Measurements from ENCODE around the gene NUMB. TPM values are rescaled to one million over a fixed set of nuclear protein-coding genes. Genes with fewer than 3 reads are reported as not detected.

NUMB gene
- total RNA-seq, 1 experiment from 2014 or later = 81.5 TPM

DNA sequence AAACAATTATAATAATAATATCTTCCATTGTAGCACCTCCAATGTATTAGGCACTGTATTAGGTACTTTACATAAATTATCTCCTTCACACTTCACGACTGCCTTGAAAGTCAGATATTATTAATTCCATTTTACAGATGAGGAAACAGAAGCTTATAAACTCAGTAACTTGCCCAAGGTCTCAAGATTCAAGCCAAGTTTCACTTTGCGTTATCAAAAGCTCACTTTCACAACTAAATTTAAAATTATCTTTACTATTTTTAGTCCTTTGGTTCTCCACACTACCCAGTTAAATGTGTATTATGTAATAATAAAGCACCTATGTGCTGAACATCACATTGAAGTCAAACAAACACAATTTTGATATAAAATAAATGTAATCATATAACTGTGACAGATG is 55.8 kb downstream of the NUMB start:
- intact Hi-C loops (cut with micrococcal nuclease) = no loop called here
- POLR2A ChIA-PET = interaction anchor here (0.9 kb wide), 1 partner anchor 9 kb away, joined by 4 read pairs; no protein-coding TSS in a partner anchor
- no peaks in the 10 kb centered on the region for H3K4me1 Mint-ChIP-seq (ENCODE audit: insufficient read depth, unreplicated experiment)
- no peak overlapping the region for H3K27ac Mint-ChIP-seq (ENCODE audit: low read depth, unreplicated experiment)
- no peaks in the 10 kb centered on the region for H3K9me3 Mint-ChIP-seq (ENCODE audit: unreplicated experiment)
- TF ChIP-seq, protein P1, sequence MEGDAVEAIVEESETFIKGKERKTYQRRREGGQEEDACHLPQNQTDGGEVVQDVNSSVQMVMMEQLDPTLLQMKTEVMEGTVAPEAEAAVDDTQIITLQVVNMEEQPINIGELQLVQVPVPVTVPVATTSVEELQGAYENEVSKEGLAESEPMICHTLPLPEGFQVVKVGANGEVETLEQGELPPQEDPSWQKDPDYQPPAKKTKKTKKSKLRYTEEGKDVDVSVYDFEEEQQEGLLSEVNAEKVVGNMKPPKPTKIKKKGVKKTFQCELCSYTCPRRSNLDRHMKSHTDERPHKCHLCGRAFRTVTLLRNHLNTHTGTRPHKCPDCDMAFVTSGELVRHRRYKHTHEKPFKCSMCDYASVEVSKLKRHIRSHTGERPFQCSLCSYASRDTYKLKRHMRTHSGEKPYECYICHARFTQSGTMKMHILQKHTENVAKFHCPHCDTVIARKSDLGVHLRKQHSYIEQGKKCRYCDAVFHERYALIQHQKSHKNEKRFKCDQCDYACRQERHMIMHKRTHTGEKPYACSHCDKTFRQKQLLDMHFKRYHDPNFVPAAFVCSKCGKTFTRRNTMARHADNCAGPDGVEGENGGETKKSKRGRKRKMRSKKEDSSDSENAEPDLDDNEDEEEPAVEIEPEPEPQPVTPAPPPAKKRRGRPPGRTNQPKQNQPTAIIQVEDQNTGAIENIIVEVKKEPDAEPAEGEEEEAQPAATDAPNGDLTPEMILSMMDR (IDR thresholded peaks at IDR 0.05; ENCODE audit: unreplicated experiment) = no peak
- no peaks in the 10 kb centered on the region for H3K27me3 Mint-ChIP-seq (ENCODE audit: insufficient read depth, unreplicated experiment)
- no peak overlapping the region for H3K4me3 Mint-ChIP-seq (ENCODE audit: unreplicated experiment)
- H3K36me3 Mint-ChIP-seq (ENCODE audit: insufficient read depth, unreplicated experiment) = peaks cover 38% of the 10 kb centered on the region
- BruUV-seq (replicated peaks) = no TSS peak
- DNase-seq (ENCODE audit: unreplicated experiment) = no peak
- CTCF ChIA-PET = no interaction called here

DNA sequence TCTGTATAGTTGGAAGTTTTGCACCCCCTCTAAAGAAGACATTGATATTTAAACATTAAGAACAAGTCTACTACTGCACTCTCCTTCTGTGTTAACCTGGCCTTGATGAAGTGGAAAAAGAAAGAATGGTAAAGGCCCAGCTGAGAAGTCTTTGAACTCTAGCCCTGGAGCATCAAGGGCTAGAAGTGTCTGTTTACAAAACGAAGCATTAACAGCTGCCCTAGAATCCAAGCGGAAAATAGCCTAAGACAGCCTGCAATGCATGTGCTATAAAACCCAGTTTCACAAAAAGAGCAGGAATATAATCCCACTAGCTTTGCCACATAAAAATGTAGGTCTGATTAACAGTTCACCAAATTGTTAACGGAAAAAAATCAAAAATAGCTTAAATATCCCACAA is 60.5 kb downstream of the NUMB start:
- Mint-ChIP-seq H3K27me3 (ENCODE audit: insufficient read depth, unreplicated experiment) (no peaks in the 10 kb centered on the region), H3K27ac (ENCODE audit: low read depth, unreplicated experiment) (no peak overlapping the region), H3K4me3 (ENCODE audit: unreplicated experiment) (no peak overlapping the region), H3K4me1 (ENCODE audit: insufficient read depth, unreplicated experiment) (no peaks in the 10 kb centered on the region), H3K36me3 (ENCODE audit: insufficient read depth, unreplicated experiment) (peaks cover 17% of the 10 kb centered on the region), H3K9me3 (ENCODE audit: unreplicated experiment) (no peaks in the 10 kb centered on the region)
- no peak for DNase-seq (ENCODE audit: unreplicated experiment)
- ChIA-PET POLR2A (no interaction called here), CTCF (interaction anchor here (0.6 to 0.8 kb wide), 2 partner anchors 10 to 103 kb away, joined by 3 read pairs; no protein-coding TSS in a partner anchor)
- TF ChIP-seq, protein P1 (IDR thresholded peaks at IDR 0.05; ENCODE audit: unreplicated experiment) = no peak
- intact Hi-C loops (cut with micrococcal nuclease) = no loop called here
- no TSS peak for BruUV-seq (replicated peaks)

DNA sequence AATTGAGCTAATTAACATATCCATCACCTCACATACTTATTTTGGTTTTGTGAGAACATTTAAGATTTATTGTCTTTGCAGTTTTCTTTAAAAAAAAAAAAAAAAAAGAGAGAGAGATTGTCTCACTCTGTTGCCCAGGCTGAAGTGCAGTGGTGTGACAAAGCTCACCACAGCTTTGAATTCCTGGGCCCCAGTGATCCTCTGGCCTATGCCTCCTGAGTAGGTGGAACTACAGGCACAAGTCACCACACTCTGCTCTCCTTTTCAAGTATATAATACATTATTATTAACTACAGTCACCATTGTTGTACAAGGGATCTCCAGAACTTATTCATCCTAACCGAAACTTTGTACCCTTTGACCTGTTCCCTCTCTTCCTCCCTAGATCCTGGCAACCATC is 64.0 kb downstream of the NUMB start:
- Mint-ChIP-seq H3K4me3 (ENCODE audit: unreplicated experiment) (no peak overlapping the region), H3K36me3 (ENCODE audit: insufficient read depth, unreplicated experiment) (peaks cover 17% of the 10 kb centered on the region), H3K9me3 (ENCODE audit: unreplicated experiment) (no peaks in the 10 kb centered on the region), H3K27ac (ENCODE audit: low read depth, unreplicated experiment) (no peak overlapping the region), H3K27me3 (ENCODE audit: insufficient read depth, unreplicated experiment) (no peaks in the 10 kb centered on the region), H3K4me1 (ENCODE audit: insufficient read depth, unreplicated experiment) (no peaks in the 10 kb centered on the region)
- intact Hi-C loops (cut with micrococcal nuclease) = no loop called here
- POLR2A ChIA-PET = interaction anchor here (1.2 kb wide), 1 partner anchor 9 kb away, joined by 4 read pairs; no protein-coding TSS in a partner anchor
- no peak for DNase-seq (ENCODE audit: unreplicated experiment)
- BruUV-seq (replicated peaks) = no TSS peak
- CTCF ChIA-PET = no interaction called here
- TF ChIP-seq, protein P1 (IDR thresholded peaks at IDR 0.05; ENCODE audit: unreplicated experiment) = no peak

DNA sequence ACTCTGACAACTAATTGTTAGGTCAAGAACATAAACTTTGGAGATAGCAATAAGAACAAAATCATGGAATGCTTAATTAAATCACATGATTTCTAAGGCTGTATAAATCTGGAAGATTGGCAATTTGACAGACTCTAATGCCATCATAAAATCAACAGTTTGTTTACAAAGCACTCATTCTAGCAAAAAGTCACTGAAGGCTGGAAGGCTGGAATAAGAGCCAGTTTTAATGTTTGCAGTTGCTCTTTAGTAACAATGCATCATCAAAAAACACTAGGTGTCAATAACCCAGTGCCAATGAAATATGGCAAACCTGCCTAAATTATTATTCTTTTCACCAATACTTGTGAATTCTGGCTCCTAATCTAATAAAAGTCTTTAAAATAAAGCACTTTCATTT is 65.0 kb downstream of the NUMB start:
- TF ChIP-seq, protein P1 (IDR thresholded peaks at IDR 0.05; ENCODE audit: unreplicated experiment) = no peak
- DNase-seq (ENCODE audit: unreplicated experiment) = no peak
- no peaks in the 10 kb centered on the region for H3K9me3 Mint-ChIP-seq (ENCODE audit: unreplicated experiment)
- H3K36me3 Mint-ChIP-seq (ENCODE audit: insufficient read depth, unreplicated experiment) = peaks cover 13% of the 10 kb centered on the region
- no peak overlapping the region for H3K4me3 Mint-ChIP-seq (ENCODE audit: unreplicated experiment)
- CTCF ChIA-PET = interaction anchor here (0.6 kb wide), 1 partner anchor 877 kb away, joined by 3 read pairs; no protein-coding TSS in a partner anchor
- no peaks in the 10 kb centered on the region for H3K27me3 Mint-ChIP-seq (ENCODE audit: insufficient read depth, unreplicated experiment)
- no peak overlapping the region for H3K27ac Mint-ChIP-seq (ENCODE audit: low read depth, unreplicated experiment)
- POLR2A ChIA-PET = interaction anchor here (1.2 kb wide), 1 partner anchor 10 kb away, joined by 4 read pairs; no protein-coding TSS in a partner anchor
- no peaks in the 10 kb centered on the region for H3K4me1 Mint-ChIP-seq (ENCODE audit: insufficient read depth, unreplicated experiment)
- intact Hi-C loops (cut with micrococcal nuclease) = no loop called here
- no TSS peak for BruUV-seq (replicated peaks)
